Activated naive CD4-positive, alpha-beta T cell (primary cell): ENCODE results near the gene LITAFD.
"Not testable (repeated sequence)": the region's sequence is repeated elsewhere in the genome, so short reads cannot be mapped to it uniquely, and the experiment has no call there.

Source experiments
- DNase-seq, 4 experiments: peaks; one replicate each; lab custom pipeline; 2025; lab: John Stamatoyannopoulos, UW

Gene LITAFD

DNA sequence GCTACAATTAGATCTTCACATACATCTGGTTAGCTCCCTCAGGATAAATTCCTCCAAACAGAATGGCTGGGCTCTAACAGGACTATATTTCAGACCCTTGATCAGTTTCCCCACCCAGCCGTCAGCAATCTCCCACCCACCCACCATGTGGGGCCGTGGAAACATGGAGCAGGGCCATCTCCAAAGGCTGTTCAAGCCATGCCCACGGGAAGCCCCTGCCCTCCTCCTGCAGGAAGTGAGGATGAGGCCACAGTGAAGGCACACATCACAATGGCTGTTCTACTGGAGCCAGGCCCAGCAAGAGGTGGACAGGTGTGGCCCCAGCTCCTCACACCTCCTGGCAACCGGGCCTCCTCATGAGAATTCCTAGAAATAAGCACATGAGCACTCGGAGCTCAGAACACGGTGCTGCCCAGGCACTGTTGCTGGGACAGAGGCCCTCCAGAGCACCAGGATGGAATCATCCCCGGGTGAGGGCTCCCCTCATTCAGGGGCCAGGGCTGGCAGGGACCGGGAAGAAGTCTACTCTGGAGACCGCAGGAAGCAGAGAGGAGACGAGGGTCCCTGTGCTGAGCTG, at the start of gene LITAFD:
TSS of gene LITAFD (plus strand) at position 311 of the 577 bp plus-strand sequence. CDS start 2,005 bp downstream, outside the sequence.
- no peak for DNase-seq

DNA sequence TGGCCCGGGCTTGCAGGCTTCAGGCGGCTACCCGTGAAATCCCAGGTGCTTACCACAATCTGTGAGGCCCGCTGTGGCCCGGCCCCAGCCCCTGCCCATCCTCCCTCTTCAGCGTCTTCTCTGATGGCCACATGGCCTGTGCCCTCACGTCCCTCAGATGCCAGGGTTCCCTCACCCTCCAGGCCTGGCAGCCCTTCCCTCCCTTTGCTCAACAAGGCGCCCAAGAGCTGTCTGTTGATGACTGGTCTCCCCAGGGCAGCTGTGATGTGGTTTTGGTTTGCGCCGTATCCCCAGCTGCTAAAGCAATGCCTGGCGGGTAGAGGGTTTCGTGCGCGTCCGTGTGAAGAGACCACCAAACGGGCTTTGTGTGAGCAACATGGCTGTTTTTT, 49.4 kb upstream of the LITAFD start:
- DNase-seq: no peak

DNA sequence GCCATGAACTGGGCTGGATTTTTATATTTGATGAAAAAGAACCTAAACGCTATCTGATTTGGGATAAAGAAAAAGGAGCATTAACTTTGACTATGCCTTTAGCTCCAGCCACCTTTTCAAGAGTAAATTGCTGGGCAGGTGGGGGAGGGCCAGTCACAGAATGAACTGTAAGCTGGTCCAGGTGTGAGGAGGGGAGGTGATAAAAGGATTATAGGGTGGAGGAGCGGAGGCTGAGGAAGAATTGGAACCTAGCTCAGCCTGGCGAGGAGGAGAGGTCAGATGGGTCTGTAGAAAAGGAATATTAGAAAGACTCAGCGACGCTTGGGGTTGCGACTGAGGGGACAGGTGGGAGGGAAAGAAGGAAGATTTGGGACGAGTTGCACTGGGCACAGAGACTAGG, 45.4 kb upstream of the LITAFD start:
- not testable (repeated sequence) for DNase-seq

DNA sequence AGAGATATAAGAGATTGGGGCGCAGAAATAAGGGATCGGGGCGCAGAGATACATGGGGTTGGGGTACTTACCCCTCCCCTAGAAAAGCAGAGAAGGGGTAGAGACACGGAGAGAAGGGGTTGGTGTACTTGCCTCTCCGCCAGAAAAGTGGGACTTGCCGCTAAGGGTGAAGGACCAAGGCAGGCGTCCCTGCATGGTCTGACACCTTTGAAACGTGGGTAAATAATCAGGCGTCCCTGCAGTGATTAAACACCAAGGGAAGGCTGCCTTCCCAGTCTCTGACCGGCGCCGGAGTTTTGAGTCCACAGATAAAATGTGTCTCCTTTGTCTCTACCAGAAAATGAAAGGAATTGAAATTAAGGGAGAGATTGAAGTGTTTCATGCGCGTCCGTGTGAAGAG, 44.6 kb upstream of the LITAFD start:
- DNase-seq: not testable (repeated sequence)

DNA sequence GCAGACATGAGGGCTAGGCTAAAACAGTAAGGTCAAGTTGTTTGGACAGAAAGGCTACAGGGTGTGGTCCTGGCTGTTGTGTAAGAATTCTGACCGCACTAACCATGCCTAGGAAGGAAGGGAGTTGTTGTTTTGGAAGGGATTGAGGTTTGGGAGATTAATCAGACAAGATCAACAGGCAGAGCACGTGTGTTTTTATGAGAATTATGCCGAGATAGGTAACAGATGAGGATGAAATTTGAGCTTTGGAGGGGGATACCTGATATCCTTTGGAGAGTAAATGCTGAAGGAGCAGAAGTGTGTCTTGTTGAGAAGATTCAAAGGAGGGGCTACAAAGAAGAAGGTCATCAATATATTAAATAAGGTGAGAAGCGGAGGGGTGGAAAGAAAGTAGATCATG, 40.1 kb upstream of the LITAFD start:
- not testable (repeated sequence) for DNase-seq

DNA sequence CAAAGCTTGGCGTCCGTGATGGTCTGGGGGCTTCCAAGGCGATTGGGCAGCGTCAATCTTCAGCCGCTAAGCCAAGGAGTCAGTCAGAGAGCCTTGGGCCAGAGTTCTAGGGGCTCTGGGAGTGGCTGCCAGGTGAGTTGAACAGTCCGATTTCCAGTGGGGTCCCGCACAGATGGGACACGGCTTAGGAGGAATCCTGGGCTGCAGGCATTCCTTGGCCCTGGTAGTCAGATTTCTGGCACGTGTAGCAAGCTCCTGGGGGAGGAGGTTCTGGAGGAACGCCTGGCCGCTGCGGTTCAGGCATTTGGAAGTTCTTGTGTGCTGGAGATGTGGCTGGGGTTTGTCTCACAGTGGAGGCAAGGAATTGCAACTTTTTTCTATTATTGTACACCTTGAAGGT, 38.9 kb upstream of the LITAFD start:
- DNase-seq: not testable (repeated sequence)

DNA sequence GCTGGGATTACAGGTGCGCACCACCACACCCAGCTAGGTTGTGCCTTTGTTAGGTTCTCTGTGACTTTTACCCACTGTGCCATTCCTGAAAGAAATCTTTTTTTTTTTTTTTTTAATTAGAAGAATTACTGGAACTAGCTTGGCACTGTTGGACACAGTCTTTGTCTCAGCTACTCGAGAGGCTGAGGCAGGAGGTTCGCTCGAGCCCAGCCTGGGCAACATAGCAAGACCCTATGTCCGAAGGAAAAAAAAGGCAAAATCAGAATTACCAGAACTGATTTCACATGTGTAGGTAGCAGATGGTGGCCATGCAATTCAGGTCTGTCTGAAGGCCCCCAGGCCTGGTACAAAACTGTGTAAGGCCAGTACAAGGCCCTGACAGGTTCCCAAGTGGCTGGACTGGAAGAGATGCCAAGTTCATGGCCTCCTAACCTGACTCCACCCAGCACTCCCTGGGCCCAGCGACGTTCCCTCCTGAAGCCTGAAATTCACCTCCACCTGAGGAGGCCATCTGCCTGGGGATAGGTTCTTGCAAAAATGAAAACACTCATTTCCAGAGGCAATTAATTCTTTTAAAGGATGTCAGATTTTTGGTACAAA, 36.4 kb upstream of the LITAFD start:
- no peak for DNase-seq

DNA sequence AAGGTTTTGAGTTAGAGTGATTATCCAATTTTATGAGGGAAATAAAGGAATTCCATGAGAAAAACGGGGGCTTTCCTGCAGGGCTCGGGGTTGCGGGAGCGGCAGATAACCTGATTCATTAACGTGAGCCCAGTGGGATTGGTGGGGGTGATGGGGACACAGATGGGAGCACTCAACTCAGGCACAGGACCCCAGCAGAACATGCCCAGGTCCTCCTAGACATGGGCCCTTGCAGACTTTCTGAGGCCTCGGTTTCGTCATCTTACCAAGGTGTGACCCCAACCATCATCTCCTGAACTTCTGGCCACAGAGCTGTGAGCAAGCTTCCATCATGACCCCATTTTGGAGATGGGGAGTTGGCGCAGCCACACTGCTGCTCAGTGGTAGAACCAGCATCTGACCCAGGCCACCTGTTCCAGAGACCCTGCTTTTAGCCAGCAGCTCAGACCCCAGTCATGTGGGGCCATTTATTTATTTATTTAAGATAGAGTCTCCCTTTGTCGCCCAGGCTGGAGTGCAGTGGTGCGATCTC, 35.7 kb upstream of the LITAFD start:
- no peak for DNase-seq

DNA sequence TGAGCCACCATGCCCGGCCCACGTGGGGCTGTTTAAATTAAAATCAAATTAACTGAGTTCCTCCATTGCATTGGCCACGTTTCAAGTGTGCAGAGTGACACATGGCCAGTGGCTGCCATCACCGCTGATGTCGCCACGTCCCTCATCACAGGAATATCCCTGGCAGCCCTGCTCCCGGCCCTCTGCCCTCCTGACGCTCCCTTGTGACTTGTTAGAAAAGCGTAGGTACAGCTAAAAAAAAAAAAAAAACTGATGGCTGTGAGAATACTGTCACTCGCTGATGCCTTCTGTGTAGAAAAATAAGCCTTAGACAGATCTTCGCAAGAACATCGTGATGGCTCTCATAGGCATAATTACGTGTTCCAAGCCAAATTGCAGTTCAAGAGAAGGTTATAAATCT, 35.0 kb upstream of the LITAFD start:
- no peak for DNase-seq

DNA sequence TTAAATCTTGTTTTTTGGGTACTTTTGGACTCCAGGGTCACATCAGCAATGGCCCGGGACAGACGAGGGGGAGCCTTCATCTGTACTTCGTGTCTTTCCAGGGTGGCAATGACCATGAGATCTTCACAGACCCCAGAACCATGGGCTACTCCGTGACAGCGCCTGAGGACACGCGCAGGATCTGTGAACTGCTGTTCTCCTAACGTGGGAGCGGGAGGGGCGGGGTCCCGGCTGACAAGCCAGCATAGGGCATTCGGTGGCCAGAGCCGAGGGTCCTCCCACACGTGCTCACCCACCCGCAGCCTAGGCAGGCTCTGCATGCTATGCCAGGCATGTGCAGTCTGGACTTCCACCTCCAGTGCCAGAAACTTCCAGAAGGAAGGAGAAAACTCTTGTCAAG, 34.5 kb upstream of the LITAFD start:
- no peak for DNase-seq

DNA sequence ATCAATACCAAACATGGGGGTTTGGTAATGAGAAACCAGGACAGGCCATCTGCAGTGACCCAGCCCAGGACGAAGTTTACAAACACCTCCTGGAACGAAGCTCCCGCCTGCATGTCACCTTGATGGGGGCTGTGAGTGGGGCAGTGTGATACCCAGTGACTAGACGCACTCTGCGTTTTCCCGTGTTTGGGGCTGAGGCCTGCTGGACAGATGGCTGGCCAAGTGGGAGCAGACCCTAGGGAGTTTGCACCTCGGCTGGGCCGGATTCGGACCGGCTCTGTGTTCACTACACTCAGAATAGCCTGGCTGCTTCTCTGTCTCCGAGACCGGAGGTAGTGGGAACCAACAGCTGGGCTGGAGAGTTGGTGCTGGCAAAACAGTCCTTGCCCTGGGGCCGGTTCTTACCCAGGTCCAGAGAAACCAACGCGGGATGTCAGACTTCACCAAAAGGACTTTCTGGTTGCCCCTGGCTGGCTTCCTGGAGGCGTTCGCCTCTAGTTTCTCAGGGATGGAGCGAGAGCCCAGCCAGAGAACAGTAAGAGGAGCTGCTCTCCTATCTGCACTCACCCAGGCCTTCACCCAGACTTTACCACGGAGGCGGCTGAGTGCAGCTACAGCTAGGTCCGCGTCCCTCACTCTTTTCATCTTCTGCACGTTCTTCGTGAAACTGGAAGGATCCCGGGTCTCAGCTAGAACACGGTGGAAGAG, 33.8 kb upstream of the LITAFD start:
- DNase-seq: no peak

DNA sequence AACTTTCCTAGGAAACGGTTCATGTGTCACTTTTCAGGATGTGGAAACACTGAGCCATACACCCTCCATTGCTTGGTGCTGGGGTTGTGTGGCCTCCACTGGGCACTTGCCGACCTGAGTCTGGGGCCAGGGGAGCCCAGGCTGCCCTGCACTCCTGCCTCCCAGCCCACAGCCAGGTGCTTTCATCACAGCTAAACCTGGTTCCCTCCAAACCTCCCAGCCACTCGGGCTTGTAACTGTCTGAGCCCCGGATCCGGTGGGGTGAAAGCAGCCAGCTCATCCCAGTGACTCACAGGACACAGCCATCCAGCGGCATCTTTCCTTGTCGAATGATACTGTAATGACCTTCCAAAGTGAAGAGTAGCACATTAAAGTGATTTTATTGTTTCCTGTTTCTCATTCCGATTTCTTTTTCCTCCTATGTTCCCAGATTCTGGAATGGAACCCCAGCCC, 33.2 kb upstream of the LITAFD start:
- no peak for DNase-seq

DNA sequence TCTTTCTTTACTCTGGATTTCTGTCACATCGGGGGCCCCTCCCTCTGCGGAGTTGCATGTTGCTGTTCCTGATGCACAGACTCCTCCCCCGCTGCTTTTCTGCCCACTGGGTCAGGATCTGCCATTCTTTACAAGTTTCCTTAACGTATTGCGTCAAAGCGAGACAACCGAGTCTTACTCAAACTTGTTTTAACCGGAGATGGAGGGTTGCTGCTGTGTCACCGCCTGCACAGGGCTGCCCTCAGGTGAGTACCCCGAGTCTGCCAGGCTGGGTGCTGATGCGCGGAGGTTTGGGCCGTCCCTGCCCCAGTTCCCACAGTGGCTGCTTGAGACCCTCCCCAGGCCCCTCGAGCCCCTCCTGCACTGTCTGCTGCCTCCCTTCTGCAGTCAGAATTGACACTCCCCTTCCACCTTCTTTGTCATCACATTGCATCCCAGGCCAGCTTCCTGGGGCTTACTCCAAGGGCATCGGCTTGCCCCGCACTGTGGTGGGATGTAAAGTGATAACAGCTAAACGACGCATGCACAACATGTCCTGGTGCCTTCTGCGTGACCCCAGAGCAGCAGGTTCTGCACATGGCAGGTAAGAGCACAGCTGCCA, 32.6 kb upstream of the LITAFD start:
- no peak for DNase-seq

DNA sequence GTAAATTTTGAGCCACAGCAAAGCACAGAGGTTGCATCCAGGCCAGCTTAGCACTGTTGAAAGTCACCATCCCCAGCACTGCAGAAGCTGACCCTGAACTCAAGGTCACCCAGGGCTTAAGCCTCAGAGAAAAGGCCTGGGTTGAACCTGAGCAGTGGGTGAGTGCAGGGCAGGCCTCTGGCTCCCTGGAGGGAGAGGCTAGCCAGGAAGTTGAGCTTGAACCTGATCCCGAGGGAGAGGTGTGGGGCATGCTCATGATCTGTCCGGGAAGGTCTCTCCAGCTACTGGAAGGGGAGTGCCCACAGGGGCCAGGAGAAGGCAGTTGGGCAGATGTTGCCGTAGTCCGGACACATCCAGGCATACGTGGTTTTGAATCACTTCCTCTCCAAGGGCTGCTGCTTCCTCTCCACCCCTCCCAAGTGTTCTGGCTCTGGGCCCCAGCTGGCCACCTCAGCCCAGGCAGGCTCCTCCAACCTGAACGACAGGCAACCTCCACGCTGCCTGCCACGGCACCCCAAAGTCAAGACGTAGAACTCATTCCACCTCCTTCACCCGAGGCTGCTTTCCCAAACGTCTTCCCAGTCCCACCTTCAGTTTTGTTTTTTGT, 31.8 kb upstream of the LITAFD start:
- DNase-seq: no peak

DNA sequence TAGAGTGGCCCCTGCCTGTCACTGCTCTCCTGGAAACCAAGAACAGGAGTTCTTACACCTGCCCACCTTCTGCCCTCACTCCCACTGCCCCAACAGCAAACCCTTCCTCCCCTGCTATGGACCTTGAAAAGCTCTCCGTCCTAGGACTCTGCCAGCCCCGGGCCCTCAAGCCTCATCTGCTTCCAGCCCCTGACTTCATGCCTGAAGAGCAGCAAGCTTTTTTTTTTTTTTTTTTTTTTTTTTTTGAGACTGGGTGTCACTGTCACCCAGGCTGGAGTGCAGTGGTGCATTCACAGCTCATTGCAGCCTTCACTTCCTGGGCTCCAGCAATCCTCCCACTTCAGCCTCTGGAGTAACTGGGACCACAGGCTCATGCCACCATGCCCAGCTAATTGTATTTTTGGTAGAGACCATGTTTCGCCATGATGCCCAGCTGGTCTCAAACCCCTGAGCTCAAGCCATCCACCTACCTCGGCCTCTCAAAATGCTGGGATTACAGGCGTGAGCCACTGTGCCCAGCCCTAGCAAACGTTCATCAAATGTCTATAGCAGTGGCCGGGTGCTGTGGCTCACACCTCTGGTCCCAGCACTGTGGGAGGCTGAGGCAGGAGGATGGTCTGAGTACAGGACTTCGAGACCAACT, 30.3 kb upstream of the LITAFD start:
- no peak for DNase-seq

DNA sequence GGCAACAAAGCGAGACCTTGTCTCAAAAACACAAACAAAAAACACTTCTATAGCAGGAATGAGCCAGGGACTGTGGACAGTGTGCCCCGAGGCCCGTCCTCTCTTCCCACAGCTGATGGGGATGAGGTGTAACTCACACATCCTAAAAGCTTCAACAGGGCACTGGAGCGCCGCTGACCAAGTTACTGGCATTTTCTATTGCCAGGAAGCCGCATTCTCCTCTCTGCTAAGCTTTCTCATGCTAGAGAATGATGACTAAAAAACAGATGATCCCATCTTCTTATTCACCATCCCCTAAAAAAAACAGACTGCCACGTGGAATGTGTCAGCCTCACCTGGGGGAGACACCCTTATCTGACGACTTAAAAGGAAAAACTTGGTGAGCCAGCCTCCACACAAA, 29.6 kb upstream of the LITAFD start:
- DNase-seq: no peak

DNA sequence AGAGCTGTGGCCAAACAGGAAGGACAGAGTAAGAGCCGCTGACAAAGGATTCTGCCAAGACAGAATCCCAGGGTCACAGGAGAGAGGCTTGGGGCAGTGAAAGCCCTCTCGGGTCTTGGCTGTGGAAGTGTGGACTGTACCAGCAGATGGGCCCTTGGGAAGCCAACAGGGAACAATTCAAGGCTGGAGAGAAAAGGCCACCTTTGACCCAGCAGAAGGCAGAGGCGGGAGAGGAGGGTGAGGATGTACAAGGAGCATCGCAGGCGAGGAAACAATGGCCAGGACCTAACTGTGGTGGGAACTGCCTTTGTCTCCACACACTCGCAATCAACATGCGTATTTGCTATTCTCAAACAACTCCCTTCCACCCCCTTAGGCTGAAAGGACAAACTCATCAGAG, 29.0 kb upstream of the LITAFD start:
- DNase-seq: no peak

DNA sequence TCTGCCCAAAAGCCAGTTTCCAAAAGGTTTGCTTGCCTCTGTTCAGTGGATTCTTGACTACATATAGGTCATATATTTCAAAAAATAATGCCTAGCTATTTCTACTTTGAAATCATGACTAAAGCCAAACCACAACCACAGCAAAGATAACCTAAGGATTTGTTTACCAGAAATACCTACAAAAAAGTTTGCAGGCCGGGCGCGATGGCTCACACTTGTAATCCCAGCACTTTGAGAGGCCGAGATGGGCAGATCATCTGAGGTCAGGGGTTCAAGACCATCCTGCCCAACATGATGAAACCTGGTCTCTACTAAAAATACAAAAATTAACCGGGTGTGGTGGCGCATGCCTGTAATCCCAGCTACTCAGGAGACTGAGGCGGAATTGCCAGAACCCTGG, 28.5 kb upstream of the LITAFD start:
- DNase-seq: no peak

DNA sequence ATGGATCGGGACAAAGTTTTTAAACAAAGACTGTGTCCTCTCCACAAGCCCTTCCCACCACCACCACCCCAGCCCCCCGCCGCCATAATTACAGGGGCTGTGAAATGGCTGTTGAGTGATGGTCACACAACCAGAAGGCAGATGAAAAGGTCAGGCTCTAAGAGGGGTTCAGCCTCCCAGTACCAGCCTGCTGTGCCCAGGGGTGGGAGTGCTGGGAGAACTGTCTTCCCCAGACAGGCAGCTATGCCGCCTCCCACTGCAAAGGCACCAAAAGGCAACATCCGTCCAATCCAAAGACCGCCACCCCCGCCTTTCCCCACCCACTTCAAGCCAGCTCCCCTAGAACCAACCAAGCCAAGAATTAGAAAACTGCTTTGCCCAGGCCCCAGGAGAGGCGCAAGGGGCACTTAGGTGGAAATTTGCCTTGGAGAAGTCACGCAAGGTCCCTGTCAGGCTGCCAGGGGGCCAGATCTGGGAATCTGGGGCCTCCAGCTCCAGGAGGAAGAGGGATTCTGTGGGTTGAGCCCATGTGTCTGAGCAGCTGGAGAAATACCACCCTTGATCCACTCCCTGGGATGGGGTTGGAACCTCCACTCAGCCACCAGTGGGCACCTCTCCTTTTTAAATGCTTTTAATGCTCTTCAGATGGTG, 27.7 kb upstream of the LITAFD start:
- no peak for DNase-seq

DNA sequence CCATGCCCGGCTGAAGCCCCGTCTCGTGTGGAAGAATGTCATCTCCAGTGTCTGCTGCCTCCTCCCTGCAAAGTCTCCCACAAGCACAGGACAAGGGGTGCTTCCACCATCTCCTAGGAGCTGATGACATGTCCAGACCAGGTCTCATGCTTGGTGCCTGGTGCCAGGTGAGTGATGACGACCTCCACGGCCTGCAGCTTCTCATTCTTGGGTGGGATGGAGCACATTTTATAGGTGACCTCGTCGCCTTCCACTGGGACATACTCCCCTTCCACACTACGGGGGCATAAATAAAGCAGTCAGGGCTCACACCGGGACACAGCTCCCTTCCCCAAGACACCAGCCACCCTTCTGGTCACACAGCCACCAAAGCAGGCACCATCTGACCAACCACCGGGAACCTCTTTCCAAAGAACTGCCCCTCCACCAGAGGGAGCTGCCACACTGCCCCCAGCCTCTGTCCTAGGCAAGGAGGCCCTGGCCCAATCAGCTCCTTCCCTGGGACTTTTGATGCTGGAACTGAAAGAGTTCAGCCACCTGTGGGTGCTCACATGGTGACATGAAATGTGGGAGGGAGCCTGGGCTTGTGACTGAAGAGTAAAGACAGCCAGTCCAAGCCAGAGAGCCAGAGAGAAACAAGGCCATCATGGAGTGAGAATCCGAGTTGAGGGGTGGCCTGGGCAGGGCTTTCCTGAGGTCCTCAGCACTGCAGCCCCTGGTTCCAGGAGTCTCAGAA, 26.9 kb upstream of the LITAFD start:
- DNase-seq: no peak

DNA sequence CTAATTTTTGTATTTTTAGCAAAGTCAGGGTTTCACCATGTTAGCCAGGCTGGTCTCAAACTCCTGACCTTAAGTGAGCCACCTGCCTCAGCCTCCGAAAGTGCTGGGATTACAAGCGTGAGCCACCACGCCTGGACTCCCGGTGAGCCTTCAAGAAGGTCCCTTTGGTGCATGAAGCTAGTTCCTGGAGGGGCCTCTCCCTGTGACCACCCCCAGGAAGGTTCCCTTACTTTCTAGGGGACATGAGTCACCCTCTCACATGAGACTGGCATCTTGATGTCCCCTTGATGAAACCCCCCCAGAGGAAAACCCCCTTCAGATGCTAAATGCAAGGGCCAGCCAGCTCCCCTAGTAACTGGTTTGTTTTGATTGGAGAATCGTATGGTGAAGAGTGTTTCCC, 26.2 kb upstream of the LITAFD start:
- DNase-seq: no peak
